HuH-7 (cell line): ENCODE results near the gene SECISBP2.
A peak's percentile ranks its signal among the peaks of the same experiment; 100 is the strongest.

ENCODE experiments used
- DNase-seq: peaks from one replicate; pipeline ENCODE4 v3.0.0; 2011; ENCODE audit warnings: low spot score

The SECISBP2 gene

DNA sequence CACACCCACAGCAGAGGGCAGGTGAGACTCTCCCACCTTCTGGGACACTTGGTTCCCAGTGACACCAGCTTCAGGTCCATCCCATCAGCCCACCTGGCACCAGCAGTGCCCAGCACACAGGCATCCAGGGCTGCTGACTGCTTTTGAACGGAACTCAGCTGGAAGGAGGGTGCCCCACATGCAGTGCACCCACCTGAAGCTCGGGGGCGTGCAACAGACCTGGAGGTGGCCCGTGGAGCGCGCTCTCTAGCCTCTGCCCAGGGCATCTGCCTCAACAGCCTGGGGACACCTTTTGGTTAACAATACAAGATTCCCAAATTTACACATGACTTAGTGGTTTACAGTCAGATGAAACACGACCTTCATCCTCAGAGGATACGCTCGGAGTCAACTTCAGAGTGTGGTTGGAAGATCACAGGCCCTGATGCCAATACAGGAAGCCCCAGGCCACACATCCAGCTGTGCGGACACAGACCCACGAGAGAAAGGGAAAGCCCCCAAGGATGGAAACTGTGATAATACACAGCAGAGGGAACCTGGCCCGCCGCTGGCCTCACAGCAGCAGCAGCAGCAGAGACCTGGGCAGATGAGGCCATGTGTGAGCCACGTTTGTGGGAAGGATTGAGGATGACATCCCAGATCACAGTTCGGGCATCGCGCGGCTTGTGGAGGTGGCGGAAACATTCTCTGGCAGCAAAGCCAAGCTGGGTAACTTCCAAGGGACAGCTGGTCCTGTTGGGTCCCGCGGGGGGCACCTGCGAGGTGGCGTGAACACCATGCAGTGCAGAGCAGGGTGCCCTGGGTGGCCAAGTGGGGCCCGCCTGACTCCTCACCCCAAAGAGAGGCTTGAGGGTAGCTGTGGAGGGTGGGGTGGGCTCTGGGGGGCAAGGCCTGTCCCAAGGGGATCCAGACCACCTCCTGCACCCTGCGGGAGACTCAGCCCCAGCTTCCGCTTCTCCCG is 64.0 kb downstream of the SECISBP2 start:
- no peak for DNase-seq

DNA sequence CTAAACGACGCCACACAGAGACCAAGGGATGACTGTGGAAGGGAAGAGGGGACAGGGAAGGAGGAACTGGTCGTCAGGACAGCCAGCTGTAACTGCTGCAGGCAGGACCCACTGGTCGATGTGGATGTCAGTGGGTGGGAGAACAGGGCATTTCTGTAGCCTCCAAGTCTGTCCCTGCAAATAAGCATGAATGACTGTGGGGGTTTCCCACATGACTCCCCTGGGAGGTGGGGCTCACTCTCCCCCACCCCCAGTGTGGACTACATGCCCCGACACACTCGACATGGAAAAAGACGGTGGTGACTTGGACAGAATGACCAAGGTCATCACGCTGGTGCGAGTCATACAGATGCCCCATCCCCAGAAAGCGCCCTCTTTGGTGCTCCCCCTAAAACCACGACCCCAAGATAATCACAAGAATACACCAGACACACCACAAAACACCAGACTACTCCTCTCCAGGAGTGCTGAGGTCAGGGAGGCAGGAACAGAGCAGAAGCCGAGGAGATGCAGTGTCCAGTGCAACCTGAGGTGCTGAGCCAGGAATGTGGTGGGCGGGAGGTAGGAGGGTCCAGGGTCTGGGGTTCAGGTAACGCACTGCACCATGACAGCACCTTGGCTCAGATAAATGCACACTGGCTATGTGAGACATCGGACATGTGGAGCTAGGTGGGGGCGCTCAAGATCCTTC is 64.9 kb downstream of the SECISBP2 start:
- no peak for DNase-seq

DNA sequence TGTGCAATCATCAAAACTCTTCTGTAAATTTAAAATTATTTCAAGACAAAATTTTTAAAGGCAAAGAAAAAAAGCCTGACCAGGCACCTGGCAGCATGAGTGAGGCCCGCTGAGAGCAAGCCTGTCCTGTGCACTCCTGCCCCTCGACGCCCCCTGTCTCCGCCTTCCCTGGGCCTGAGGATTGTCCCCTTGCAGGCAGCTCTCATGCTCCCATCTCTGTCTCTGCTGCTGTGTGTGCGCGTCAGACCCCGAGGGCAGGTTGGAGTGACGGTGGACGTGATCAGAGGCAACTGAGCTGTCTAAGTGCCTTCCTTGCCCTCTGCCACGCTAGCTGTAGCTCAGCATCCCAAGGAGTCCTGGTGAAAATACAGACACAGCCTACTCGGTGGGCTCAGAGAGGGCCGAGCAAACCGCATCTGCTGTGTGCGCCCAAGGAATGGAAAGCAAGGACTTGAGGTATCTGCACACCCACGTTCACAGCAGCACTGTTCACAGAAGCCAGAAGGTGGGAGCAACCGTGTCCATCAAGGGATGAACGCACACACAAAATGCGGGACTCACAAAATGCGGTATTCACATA is 65.5 kb downstream of the SECISBP2 start:
- DNase-seq: no peak

DNA sequence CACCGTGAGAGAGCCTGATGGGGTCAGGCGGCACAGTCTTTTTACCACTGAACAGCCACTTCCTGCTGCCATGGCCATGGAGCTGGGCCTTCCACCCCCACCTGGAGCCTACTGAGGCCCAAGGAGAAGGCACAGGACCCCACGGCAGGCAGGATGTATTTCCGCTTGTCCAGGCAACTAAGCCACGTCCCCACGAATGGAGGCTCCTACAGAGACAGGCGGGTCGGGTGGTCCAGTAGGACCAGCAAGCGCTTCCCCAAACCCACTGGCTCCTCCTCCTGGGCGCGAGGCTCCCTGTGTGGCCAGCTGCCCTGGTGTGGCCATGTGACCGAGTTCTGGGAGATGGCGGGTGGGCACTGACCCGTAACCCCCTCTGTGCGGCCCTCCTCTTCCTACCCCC is 66.5 kb downstream of the SECISBP2 start:
- DNase-seq: no peak

- DNase-seq: no peak
Observed at GRCh38 chr9:89386206-89386605, 67.9 kb downstream of the SECISBP2 start.

DNA sequence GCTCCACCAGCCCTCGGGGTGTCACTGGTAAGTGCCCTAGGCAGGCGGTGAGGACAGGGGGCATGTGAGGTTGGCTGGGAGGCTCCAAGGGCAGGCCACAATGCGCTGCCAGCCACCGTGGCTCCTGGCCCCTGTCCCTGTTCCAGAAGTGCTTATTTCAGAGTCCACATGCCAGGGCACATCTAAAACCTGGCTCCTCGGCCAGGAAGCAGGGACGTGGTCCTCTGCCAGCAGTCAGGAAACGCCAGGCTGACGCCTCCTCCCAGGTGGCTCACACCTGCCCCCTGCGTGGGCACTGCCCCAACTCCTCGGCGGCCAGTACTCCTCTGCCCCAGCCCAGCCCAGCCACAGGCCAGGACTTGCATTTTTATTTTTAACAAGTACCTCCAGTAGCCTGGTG is 68.5 kb downstream of the SECISBP2 start:
- no peak for DNase-seq

GRCh38 chr9:89387197-89387849 is 69.0 kb downstream of the SECISBP2 start:
- no peak for DNase-seq

DNA sequence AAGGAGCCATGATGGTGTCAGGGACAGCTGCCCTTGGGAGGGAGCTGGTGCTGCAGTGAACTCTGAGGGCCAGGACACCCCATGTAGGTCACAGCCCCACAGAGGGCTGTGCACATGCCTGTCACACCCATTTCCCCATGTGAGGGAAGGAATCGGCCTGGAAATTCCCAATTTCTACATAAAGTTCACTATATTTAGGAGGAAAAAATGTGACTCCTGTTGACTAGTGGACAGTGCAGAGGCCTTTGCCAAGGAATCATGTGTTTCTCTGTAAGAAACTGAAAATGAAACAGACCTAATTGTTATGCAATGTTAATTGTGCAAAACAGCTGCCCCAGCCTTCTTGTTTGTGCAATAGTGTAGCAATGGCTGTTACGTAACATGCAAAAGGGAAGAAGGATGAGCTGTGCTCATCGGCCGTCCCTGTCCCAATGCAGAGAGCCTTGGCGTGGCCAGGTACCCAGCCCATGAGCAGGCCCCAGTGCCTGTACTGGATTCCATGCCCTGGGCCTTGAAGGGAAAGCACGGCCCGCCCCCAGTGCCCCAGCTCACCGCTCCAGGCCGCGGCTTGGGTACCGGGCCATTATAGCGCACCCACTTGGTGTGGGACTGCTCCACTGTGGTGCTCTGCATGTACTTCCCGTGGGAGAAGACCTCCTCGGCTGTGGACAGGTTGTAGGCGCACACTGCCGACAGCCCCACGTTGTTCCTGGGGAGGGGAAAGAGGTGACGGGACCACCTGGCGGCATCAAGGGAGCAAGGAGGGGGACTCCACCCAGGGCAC is 70.0 kb downstream of the SECISBP2 start:
- DNase-seq: peak; percentile 37

- no peak for DNase-seq
Observed at GRCh38 chr9:89388868-89389177, 70.5 kb downstream of the SECISBP2 start.

DNA sequence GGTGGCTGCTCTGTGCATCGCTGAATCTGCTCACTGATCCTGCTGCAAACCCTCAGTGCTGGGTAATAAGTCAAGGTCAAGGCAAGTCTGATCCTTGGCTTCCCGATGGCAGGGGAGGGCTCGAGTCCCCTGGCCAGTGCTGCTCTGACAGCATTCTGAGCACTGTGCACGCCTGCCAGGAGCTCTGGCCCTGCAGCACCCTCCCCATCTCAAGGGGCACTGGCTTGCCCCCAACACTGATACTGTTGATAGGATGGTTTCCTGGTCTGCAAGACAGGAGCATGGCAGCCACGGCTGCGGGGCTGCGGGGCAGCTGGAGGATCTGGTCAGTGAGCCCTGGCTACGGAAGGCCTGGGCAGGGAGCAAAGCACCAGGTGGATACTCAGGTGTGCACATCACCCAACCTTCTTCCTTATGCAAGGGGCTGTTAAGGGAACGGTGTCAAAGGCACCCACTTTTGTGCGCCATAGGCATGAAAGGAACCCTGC is 71.8 kb downstream of the SECISBP2 start:
- DNase-seq: no peak

GRCh38 chr9:89390578-89391116 is 72.3 kb downstream of the SECISBP2 start:
- no peak for DNase-seq

GRCh38 chr9:89391585-89391984 is 73.3 kb downstream of the SECISBP2 start:
- DNase-seq: no peak

GRCh38 chr9:89394412-89394811 is 76.1 kb downstream of the SECISBP2 start:
- DNase-seq: no peak

- no peak for DNase-seq
Observed at GRCh38 chr9:89395931-89396710, 77.8 kb downstream of the SECISBP2 start.

DNA sequence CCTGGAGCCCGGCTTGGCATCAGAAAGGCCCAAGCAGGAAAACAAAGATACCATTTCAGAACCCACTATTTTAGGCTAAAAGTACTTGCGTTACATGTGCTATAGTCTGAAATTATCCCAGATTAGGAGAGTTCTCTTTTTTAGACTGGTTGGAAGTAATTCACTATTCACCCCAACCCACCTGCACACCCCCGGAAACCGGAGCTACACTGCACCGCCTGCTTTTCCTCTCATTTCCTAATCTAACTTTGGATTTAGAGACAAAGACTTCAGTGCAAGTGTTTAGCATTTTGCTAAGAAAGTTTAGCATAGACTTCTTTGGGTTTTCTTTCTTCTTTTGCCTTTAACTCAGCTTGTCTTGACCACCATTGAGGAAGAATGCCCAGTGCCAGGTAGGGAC is 79.2 kb downstream of the SECISBP2 start:
- no peak for DNase-seq

DNA sequence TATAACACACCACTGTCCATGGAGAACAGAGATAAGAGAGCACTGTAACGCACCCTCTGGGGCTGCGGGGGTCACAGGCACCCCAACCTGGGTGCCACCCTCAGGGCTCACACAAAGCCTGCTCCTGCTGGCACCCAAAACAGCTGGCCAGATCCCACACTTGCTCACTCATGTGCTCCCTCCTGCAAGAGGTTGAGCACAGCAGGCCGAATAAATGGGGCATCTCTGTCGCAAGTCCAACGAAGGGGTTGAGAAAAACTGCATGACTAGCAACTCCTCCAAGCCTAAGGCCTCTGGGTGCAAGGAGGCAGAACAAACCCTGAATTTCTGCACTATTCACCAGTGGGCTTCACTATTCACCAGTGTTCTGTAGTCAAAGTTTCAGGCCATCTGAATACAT is 80.3 kb downstream of the SECISBP2 start:
- no peak for DNase-seq

DNA sequence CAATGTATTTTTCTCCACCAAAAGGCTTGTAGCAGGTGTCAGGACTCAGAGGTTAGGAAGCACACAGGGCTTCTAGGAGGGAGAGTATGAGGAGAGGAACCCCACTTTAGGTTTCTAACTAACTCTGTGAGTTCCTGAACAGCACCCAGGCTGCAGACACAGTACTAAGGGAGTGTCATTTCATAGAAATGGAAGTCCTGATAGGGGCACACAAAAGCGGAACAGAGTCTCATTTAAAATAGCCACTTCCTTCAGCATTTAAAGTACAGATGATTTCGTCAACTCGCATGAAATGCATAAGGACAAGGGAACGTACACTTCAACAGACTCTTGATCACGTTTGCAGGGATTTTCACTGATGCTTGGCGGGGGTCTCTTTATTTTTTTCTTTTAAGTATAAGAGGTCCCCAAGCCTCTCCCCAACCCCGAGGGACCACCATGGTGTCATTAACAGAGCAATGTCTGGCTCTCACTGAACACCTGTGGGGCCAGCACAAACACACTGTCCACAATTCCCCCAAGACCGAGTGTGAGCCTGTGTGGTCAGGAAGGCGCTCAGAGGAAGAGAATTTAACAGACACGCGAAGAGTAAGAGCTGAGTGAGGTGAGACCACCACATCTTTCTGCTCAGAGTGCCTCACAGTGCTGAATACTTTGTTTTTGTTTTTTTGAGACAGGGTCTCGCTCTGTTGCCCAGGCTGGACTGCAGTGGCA is 82.3 kb downstream of the SECISBP2 start:
- DNase-seq: no peak

- no peak for DNase-seq
Observed at GRCh38 chr9:89402695-89403427, 84.6 kb downstream of the SECISBP2 start.

DNA sequence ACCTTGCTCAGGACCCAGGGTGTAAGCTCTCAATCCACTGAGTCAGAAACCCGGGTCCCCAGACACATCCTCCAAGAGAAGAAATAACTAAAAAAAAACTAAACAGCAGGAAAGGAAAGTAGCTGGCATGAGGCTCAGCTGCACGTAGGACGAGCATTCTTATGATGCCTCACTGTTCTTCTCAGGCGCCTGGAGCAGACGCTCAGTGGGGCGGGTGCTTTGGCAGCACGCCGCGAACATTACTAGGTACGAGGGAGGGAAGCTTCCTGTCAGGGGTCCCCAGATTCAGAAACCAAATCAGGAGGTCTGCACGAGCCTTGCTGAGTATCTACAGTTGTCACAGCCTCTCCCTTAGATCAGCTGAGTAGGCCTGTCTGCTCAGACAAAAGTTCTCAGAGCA is 85.8 kb downstream of the SECISBP2 start:
- no peak for DNase-seq
